Measurements from ENCODE around the gene USF1.
"Not testable (repeated sequence)": the region's sequence is repeated elsewhere in the genome, so short reads cannot be mapped to it uniquely, and the experiment has no call there.

USF1 gene

GRCh38 chr1:161077426-161077825, 31.6 kb upstream of the USF1 start:
- no peak for DNase-seq

- no peak for DNase-seq
These were observed 30.6 kb upstream of the USF1 start for GRCh38 chr1:161076410-161076809.

GRCh38 chr1:161074676-161075368, 29.0 kb upstream of the USF1 start:
- DNase-seq: no peak

- no peak for DNase-seq
These were observed 27.8 kb upstream of the USF1 start for GRCh38 chr1:161073474-161074121.

GRCh38 chr1:161072751-161073449, 27.1 kb upstream of the USF1 start:
- DNase-seq: no peak

GRCh38 chr1:161071886-161072371, 26.2 kb upstream of the USF1 start:
- peak; percentile 72 for DNase-seq

GRCh38 chr1:161070761-161071160, 25.0 kb upstream of the USF1 start:
- no peak for DNase-seq

GRCh38 chr1:161069731-161070270, 24.0 kb upstream of the USF1 start, which contains the start of gene ARHGAP30:
ARHGAP30 (minus strand) TSS chr1:161069891; CDS start chr1:161069624, 267 bp downstream.
- peak; percentile 96 for DNase-seq

GRCh38 chr1:161069241-161069640, 23.5 kb upstream of the USF1 start:
- DNase-seq: no peak

- peak; percentile 94 for DNase-seq
These were observed 22.8 kb upstream of the USF1 start for GRCh38 chr1:161068306-161069234.

- no peak for DNase-seq
These were observed 20.9 kb upstream of the USF1 start for GRCh38 chr1:161066694-161067093.

GRCh38 chr1:161065681-161066080, 19.9 kb upstream of the USF1 start:
- not testable (repeated sequence) for DNase-seq

- DNase-seq: not testable (repeated sequence)
These were observed 18.2 kb upstream of the USF1 start for GRCh38 chr1:161063936-161064335.

GRCh38 chr1:161061419-161061818, 15.6 kb upstream of the USF1 start:
- DNase-seq: no peak

GRCh38 chr1:161059293-161059692, 13.5 kb upstream of the USF1 start:
- DNase-seq: no peak

- DNase-seq: no peak
These were observed 9.0 kb upstream of the USF1 start for GRCh38 chr1:161054805-161055204.

- no peak for DNase-seq
These were observed 8.5 kb upstream of the USF1 start for GRCh38 chr1:161054232-161054631.

- DNase-seq: no peak
These were observed 7.1 kb upstream of the USF1 start for GRCh38 chr1:161052899-161053298.

- no peak for DNase-seq
These were observed 5.4 kb upstream of the USF1 start for GRCh38 chr1:161051219-161051618.

- DNase-seq: no peak
These were observed 3.4 kb upstream of the USF1 start for GRCh38 chr1:161048949-161049722.
